Activated gamma-delta T cell (primary cell): ENCODE measurements around the gene ULBP3.
"Not testable (repeated sequence)": the region's sequence is repeated elsewhere in the genome, so short reads cannot be mapped to it uniquely, and the experiment has no call there.

Source experiments
- DNase-seq: peaks from one replicate; lab custom pipeline; 2025; lab: John Stamatoyannopoulos, UW

The ULBP3 gene

DNA sequence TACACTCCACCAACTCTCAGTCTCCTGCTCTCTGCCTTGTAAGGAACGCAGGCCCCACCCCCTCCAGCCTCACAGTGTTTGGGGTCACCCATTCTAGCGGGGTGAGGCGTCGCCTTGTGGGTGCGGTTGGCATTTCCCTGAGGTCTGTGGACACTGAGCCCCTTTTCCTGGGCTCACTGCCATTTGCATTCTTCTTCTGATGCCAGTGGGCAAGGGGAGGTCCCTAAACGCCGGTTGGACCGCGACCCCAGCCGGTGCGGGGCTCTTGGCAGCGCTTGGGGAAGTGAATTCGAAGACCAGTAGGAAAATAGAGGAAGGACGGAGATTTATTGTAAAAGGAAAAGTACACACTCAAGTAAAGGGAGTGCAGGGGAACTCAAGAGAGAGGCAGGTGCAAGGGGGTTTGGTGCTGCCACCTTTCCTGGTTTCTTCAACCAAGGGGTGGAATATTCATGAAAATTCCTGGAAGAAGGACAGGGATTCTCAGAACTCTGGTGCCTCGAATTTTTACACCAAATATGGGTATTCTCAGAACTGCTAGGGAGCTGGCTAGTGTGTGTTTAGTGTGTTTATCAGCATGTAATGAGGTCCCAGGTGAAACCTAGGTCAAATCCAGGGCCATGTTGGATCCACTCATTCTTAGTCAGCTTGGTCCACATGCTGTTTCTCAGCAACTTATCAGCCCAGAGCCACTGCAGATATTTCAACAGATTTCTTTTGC, 53.5 kb downstream of the ULBP3 start:
- not testable (repeated sequence) for DNase-seq

DNA sequence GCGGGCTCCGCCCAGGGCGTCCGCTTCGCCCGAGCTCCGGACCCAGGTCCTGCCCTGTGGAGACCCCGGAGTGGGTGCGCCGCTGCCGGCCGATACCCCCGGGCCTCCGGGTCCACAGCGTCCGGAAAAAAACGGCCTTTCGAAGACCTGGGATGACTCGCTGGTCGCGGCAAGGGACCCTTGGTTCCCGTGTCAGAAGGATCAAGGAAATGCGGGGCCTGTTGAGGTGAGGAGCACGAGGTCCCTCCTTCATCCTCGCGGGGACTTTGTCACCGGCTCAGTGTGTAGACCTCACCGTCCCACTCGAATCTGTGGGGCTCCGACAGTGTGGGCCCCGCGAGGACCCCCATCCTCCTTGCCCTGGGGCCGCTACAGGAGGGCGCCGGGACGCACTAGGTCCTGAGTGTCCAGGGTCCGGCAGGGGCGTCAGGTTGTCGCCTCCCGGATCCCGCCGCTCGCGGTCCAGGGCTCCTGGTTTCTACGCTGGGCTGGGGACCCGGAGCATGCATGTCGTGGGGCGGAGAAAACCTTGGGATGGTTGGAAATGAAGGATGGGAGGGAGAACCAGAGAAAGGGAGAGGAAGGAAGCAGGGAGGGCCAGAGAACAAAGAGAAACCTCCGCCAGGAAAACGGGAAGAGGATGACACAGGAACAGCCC, 54.2 kb downstream of the ULBP3 start:
- DNase-seq = not testable (repeated sequence)

DNA sequence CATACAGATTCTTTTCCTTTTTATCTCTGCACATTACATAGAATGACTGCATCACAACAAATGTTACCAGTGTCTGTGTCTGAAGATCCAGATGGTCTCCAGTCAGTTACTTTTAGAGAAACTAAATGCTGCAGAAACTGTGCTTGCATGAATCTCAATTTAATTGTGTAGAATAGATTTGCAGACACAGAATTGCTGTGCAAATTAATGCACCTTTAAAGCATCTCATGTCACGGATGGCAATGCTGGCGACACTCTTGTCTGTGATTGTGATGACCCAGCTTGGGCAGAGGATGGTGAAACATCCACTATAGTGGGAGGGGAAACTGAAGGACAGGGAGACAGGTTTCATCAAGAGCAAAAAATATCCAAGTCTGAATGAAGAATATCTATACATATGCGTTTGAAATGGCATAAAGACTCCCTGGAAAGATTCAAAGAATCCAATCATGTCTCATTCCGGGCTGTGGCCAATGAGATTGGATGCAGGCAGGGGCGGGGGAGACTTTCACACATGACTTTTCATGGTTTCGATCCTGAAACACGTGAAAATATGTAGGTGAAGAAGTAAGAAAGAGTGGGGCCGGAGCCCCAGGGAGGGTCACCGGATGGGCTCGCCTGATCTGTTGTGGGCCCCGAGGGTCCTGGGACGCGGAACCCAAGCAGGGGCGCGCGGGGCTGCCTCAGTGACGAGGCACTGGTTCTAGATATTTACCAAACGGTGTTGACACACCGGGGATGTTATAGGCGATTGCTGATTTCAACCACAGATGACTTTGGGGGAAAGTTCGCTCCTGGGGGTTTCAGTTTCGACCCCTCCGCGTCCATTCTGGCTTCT, 54.9 kb downstream of the ULBP3 start:
- not testable (repeated sequence) for DNase-seq

DNA sequence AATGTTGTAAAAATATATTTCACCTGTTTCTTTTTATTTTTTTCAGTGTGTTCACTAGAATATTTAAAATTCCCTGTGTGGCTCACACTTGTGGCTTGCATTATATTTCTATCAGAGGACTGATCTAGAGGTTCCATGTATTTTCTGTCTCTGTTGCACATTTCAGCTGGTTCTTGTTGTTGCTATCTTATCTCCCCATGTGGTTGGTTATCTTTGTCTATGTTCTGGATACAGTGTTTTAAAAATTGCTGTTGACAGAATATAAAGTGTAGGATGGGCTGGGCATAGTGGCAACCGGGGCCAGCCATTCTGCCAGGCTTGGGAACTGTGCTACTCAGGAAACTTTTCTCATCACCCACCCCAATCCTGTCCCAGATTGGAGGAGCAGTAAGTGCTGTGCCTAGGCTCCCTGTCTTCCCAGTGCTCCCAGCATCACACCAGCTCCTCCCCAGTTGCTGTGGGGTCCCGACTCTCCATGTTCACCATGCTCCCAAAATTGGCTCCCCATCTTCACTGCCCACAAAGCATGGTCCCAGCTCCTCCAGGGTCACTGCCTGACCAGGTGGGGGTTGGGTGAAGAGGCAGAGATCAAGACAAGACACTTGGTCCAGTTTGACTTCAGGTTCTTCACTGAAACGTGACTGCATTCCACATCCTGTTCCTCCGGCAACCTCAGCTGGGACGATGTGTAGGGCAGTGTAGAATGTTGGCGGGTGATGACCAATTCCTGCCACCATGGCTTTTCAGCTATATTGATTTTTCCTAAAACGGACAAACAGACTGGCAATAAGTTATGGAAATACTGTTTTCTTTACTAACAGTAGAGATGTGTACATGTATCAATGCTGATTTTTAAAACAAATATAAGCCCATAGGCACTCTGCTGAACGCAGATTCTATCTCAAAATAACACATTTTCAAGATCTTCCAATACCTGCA, 55.8 kb downstream of the ULBP3 start:
- DNase-seq = not testable (repeated sequence)
